BLaER1 treated with 17β-estradiol and CSF1 and Interleukin-3, amounts not matched to agents 10 nM and 100 nM (cell line): Measurements from ENCODE around the gene GATA1.

Source experiments
- H3K27ac ChIP-seq, 11 experiments: shearing (Covaris generic); formaldehyde crosslinking; 2 replicates each; pipeline ENCODE4 v1.8.1; 2022
- H3K27me3 ChIP-seq, 11 experiments: shearing (Covaris generic); formaldehyde crosslinking; 2 replicates each; pipeline ENCODE4 v1.8.1; 2022
- H3K36me3 ChIP-seq, 11 experiments: shearing (Covaris generic); formaldehyde crosslinking; 2 replicates each; pipeline ENCODE4 v1.8.1; 2022
- H3K4me1 ChIP-seq, 10 experiments: shearing (Covaris generic); formaldehyde crosslinking; 2 replicates each; pipeline ENCODE4 v1.8.1; 2022
- H3K4me2 ChIP-seq, 11 experiments: shearing (Covaris generic); formaldehyde crosslinking; 2 replicates each; pipeline ENCODE4 v1.8.1; 2022
- H3K4me3 ChIP-seq, 10 experiments: shearing (Covaris generic); formaldehyde crosslinking; 2 replicates each; pipeline ENCODE4 v1.8.1; 2022
- H3K9ac ChIP-seq, 11 experiments: shearing (Covaris generic); formaldehyde crosslinking; 2 replicates each; pipeline ENCODE4 v1.8.1; 2022
- H3K9me3 ChIP-seq, 11 experiments: shearing (Covaris generic); formaldehyde crosslinking; replicated peaks in 1 of 11; 2 replicates each; pipeline ENCODE4 v1.8.1; 2022
- H4K20me1 ChIP-seq, 11 experiments: shearing (Covaris generic); formaldehyde crosslinking; 2 replicates each; pipeline ENCODE4 v1.8.1; 2022
- Cebpa-rat ChIP-seq, 11 experiments: shearing (Covaris generic); IDR thresholded peaks; 2 replicates each; pipeline ENCODE4 v1.8.1; 2022

Gene GATA1

GRCh38 chrX:48835524-48836329, 49.3 kb downstream of the GATA1 start, which contains the start of gene PCSK1N:
Gene PCSK1N, minus strand, starts transcription at chrX:48835610. Its CDS starts 78 bp downstream, at chrX:48835532.
- Histone ChIP-seq H3K36me3 (no peaks in the 10 kb centered on the region), H3K4me1 (no peaks in the 10 kb centered on the region), H3K4me2 (no peak within 1 kb of the TSS), H3K9ac (no peak within 1 kb of the TSS), H3K27ac (no peak within 1 kb of the TSS), H3K4me3 (no peak within 1 kb of the TSS), H3K9me3 (peaks cover 0 to 20% (median 8%) of the 10 kb centered on the region in 11 experiments; a peak in 10 of 22 replicates), H3K27me3 (peaks cover 33 to 76% (median 60%) of the 10 kb centered on the region in 11 experiments), H4K20me1 (no peaks in the 10 kb centered on the region; a peak in 2 of 22 replicates)
- TF ChIP-seq Cebpa-rat (IDR thresholded peaks at IDR 0.05), result no peak

GRCh38 chrX:48839686-48840085, 53.3 kb downstream of the GATA1 start:
- H3K9ac ChIP-seq, result no peak overlapping the region
- H3K9me3 ChIP-seq, result peaks cover 0 to 6% (median 0%) of the 10 kb centered on the region in 11 experiments; a peak in 4 of 22 replicates
- H4K20me1 ChIP-seq, result no peaks in the 10 kb centered on the region; a peak in 1 of 22 replicates
- H3K27me3 ChIP-seq, result peaks cover 22 to 53% (median 41%) of the 10 kb centered on the region in 11 experiments
- no peaks in the 10 kb centered on the region for H3K4me1 ChIP-seq
- H3K4me3 ChIP-seq, result no peak overlapping the region
- H3K4me2 ChIP-seq, result no peak overlapping the region
- no peaks in the 10 kb centered on the region for H3K36me3 ChIP-seq
- no peak for TF ChIP-seq Cebpa-rat (IDR thresholded peaks at IDR 0.05)
- no peak overlapping the region for H3K27ac ChIP-seq
